RWPE2 (cell line): Measurements from ENCODE around the gene ADRA2C.
A peak's percentile ranks its signal among the peaks of the same experiment; 100 is the strongest.

Experiments
- ATAC-seq: fragments of 200-7000 bp; cut with Tn5 transposase; 3 replicates; pipeline ENCODE4 v1.9.1; 2021; ENCODE audit warnings: low read depth
- DNase-seq: peaks from one replicate; pipeline ENCODE4 v3.0.0-alpha.2; 2020; ENCODE audit warnings: low spot score
- H3K27ac ChIP-seq: fragments of 450-650 bp; 2 replicates; pipeline ENCODE4 v1.5.1; 2017; ENCODE audit warnings: mild to moderate bottlenecking; ENCODE audit not compliant: poor library complexity, severe bottlenecking
- H3K27me3 ChIP-seq: fragments of 250-450 bp; sonication (Bioruptor Pico); 2 replicates; pipeline ENCODE4 v1.5.1; 2021; ENCODE audit warnings: mild to moderate bottlenecking, moderate library complexity; ENCODE audit not compliant: insufficient read depth, poor library complexity, severe bottlenecking
- H3K36me3 ChIP-seq: fragments of 250-450 bp; sonication (Bioruptor Pico); 2 replicates; pipeline ENCODE4 v1.5.1; 2020; ENCODE audit warnings: low read depth, mild to moderate bottlenecking, moderate library complexity
- H3K4me1 ChIP-seq: fragments of 250-450 bp; sonication (Bioruptor Pico); 2 replicates; pipeline ENCODE4 v1.5.1; 2021; ENCODE audit warnings: mild to moderate bottlenecking, moderate library complexity; ENCODE audit not compliant: insufficient read depth, poor library complexity, severe bottlenecking
- H3K4me3 ChIP-seq: fragments of 250-450 bp; sonication (Bioruptor Pico); 2 replicates; pipeline ENCODE4 v1.5.1; 2021; ENCODE audit warnings: mild to moderate bottlenecking, moderate library complexity; ENCODE audit not compliant: severe bottlenecking
- H3K9me3 ChIP-seq: fragments of 250-450 bp; sonication (Bioruptor Pico); 2 replicates; pipeline ENCODE4 v1.5.1; 2021; ENCODE audit warnings: mild to moderate bottlenecking, moderate library complexity; ENCODE audit not compliant: severe bottlenecking
- CTCF ChIP-seq: fragments of 450-650 bp; IDR thresholded peaks from one replicate; pipeline ENCODE4 v1.5.1; 2017; ENCODE audit warnings: mild to moderate bottlenecking, moderate library complexity; ENCODE audit not compliant: poor library complexity, severe bottlenecking

ADRA2C gene

GRCh38 chr4:3780347-3781171 lies 14.4 kb downstream of the ADRA2C start:
- DNase-seq (no peak), ATAC-seq (peak; percentile 17; the same call in 1 of the 3 replicates)
- Histone ChIP-seq H3K27me3 (peaks cover 10% of the 10 kb centered on the region), H3K4me3 (no peak overlapping the region), H3K36me3 (no peaks in the 10 kb centered on the region), H3K4me1 (no peaks in the 10 kb centered on the region), H3K27ac (no peak overlapping the region), H3K9me3 (no peaks in the 10 kb centered on the region)
- TF ChIP-seq CTCF, result no peak

- ATAC-seq, result no peak
- no peaks in the 10 kb centered on the region for H3K36me3 ChIP-seq
- H3K27me3 ChIP-seq, result peaks cover 3% of the 10 kb centered on the region
- H3K27ac ChIP-seq, result no peak overlapping the region
- H3K4me3 ChIP-seq, result no peak overlapping the region
- H3K9me3 ChIP-seq, result no peaks in the 10 kb centered on the region
- TF ChIP-seq CTCF, result no peak
- no peak for DNase-seq
- H3K4me1 ChIP-seq, result no peaks in the 10 kb centered on the region
Measured at GRCh38 chr4:3781193-3781886, 15.2 kb downstream of the ADRA2C start.

GRCh38 chr4:3781997-3782930 lies 16.1 kb downstream of the ADRA2C start:
- no peaks in the 10 kb centered on the region for H3K36me3 ChIP-seq
- no peak for TF ChIP-seq CTCF
- no peak overlapping the region for H3K4me3 ChIP-seq
- no peaks in the 10 kb centered on the region for H3K9me3 ChIP-seq
- peaks cover 3% of the 10 kb centered on the region for H3K27me3 ChIP-seq
- DNase-seq (no peak), ATAC-seq (no peak)
- H3K27ac ChIP-seq, result no peak overlapping the region
- H3K4me1 ChIP-seq, result no peaks in the 10 kb centered on the region

DNA sequence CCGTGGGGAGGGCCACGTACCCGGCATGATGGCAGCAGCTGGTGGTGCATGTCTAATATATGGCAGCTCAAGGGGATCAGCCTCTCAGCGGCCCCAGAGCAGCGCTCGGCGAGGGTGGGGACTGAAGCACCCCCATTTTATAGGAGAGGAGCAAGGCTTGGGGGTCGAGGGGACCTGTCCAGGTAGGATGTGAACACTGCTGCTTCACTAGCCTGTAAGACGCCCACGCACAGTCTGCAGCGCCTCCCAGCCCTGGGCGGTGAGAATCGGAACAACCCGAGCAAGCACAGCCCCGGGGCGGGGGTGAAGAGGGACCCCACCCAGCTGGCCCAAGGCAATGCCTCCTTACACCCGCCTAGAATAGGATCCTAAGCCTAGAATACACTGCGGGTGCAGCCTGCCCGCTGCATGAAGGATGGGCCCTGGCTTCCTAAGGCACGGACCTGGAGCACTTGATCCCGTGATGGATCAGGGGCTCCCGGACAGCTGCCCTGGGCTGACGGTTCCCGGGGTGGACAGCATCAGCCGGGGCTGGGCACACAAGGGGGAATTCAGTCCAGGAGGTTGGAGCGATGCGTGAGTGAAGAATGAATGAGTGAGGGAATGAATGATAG lies 17.6 kb downstream of the ADRA2C start:
- H3K4me1 ChIP-seq, result no peaks in the 10 kb centered on the region
- H3K9me3 ChIP-seq, result no peaks in the 10 kb centered on the region
- no peak for DNase-seq
- H3K27ac ChIP-seq, result no peak overlapping the region
- peaks cover 3% of the 10 kb centered on the region for H3K27me3 ChIP-seq
- 0 out of 3 replicates have a peak, but pooled peaks have one; percentile 29 for ATAC-seq
- TF ChIP-seq CTCF, result peak; percentile 14
- no peaks in the 10 kb centered on the region for H3K36me3 ChIP-seq
- H3K4me3 ChIP-seq, result no peak overlapping the region
